GM18517 (cell line): ENCODE measurements around the gene ITGB7.

ENCODE experiments used
- ATAC-seq: cut with Tn5 transposase; IDR thresholded peaks from one replicate; pipeline ENCODE4 v1.9.1; 2021; ENCODE audit warnings: mild to moderate bottlenecking, moderate library complexity; ENCODE audit not compliant: unreplicated experiment

ITGB7 gene

GRCh38 chr12:53198486-53199110 is 8.5 kb downstream of the ITGB7 start:
- ATAC-seq: no peak

- ATAC-seq: no peak
These were observed 9.9 kb downstream of the ITGB7 start for GRCh38 chr12:53197011-53197640.

GRCh38 chr12:53196486-53196885 is 10.6 kb downstream of the ITGB7 start:
- no peak for ATAC-seq

- no peak for ATAC-seq
These were observed 11.3 kb downstream of the ITGB7 start for GRCh38 chr12:53195516-53196420.

GRCh38 chr12:53194973-53195372 is 12.1 kb downstream of the ITGB7 start:
- no peak for ATAC-seq

GRCh38 chr12:53193985-53194716 is 12.9 kb downstream of the ITGB7 start:
- no peak for ATAC-seq

- no peak for ATAC-seq
These were observed 14.0 kb downstream of the ITGB7 start for GRCh38 chr12:53193040-53193439.

GRCh38 chr12:53192531-53193021 is 14.5 kb downstream of the ITGB7 start:
- ATAC-seq: no peak

- no peak for ATAC-seq
These were observed 15.0 kb downstream of the ITGB7 start for GRCh38 chr12:53191885-53192530.

- ATAC-seq: no peak
These were observed 15.8 kb downstream of the ITGB7 start for GRCh38 chr12:53191096-53191884.

GRCh38 chr12:53190108-53190729 is 16.8 kb downstream of the ITGB7 start:
- no peak for ATAC-seq

- no peak for ATAC-seq
These were observed 19.7 kb downstream of the ITGB7 start for GRCh38 chr12:53187145-53187899.

- ATAC-seq: no peak
These were observed 20.3 kb downstream of the ITGB7 start for GRCh38 chr12:53186745-53187144.

GRCh38 chr12:53185582-53186153 is 21.4 kb downstream of the ITGB7 start:
- ATAC-seq: no peak

- ATAC-seq: no peak
These were observed 22.2 kb downstream of the ITGB7 start for GRCh38 chr12:53184828-53185227.

- no peak for ATAC-seq
These were observed 24.1 kb downstream of the ITGB7 start for GRCh38 chr12:53182903-53183302.

- no peak for ATAC-seq
These were observed 25.1 kb downstream of the ITGB7 start for GRCh38 chr12:53181935-53182334.
